Breast epithelium (tissue), 3 donors: ENCODE measurements around the gene APBB2.

Experiments used
- CTCF ChIP-seq, 3 donors: fragments of 450-650 bp; IDR thresholded peaks; one replicate each; pipeline ENCODE4 v1.5.1; 2016 to 2017; ENCODE audit warnings: antibody characterized with exemption in 3 of 3, mild to moderate bottlenecking in 3 of 3, moderate library complexity in 3 of 3
- POLR2A ChIP-seq: fragments of 450-650 bp; IDR thresholded peaks from one replicate; pipeline ENCODE4 v1.6.1; 2016; ENCODE audit warnings: antibody characterized with exemption, mild to moderate bottlenecking, moderate library complexity

DNA sequence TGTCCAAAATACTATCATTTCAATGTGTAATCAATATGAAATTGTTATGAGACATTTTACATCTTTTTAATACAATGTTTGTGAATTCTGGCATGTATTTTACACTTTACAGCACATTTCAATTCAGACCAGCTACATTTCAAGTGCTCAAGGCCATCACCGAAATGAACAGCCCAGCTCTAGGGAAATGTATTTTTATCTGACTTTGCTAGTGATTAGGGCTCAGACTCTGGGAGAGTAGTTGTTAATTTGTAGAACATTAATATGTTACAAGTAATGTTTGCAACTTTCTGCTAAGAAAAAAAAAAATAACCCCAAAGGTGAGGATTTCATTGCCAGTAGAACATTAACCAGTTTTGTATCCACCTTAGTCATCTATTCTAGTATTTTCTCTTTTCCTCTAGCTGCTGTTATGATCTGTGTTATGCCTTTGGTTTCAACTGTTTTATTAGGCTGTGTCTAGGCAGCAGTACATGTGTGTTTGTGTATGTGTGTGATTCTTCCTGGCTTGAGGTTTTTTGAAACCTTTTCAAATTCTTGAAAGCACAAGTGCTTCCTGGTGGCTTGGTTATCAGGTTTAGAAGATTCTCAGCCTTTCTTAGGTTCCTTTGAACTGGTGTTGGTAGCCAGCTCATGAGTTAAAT lies 338.7 kb downstream of the APBB2 start:
- no peak for TF ChIP-seq CTCF (IDR thresholded peaks at IDR 0.05)
- TF ChIP-seq POLR2A = no peak
